ENCODE measurements around the gene APRT. TPM values are rescaled to one million over a fixed set of nuclear protein-coding genes. Genes with fewer than 3 reads are reported as not detected.

Gene APRT
- total RNA-seq, 4 donors from 2014 or later: 32.5 to 82.2 (median 56.3) TPM

GRCh38 chr16:88777471-88778270, 34.1 kb downstream of the APRT start:
- no peaks in the 10 kb centered on the region for H3K36me3 ChIP-seq
- H3K4me1 ChIP-seq: peaks cover 0 to 36% of the 10 kb centered on the region in 2 donors
- no peaks in the 10 kb centered on the region for H3K9me3 ChIP-seq
- no peak overlapping the region for H3K27ac ChIP-seq
- TF ChIP-seq POLR2A (IDR thresholded peaks at IDR 0.05): no peak
- no peak for TF ChIP-seq CTCF (IDR thresholded peaks at IDR 0.05)
- no peak overlapping the region for H3K4me3 ChIP-seq
- intact Hi-C loops (cut with DNase I; ENCODE audit: low total_unique reads): no loop called here
- H3K27me3 ChIP-seq: no peaks in the 10 kb centered on the region
- no peak for DNase-seq

DNA sequence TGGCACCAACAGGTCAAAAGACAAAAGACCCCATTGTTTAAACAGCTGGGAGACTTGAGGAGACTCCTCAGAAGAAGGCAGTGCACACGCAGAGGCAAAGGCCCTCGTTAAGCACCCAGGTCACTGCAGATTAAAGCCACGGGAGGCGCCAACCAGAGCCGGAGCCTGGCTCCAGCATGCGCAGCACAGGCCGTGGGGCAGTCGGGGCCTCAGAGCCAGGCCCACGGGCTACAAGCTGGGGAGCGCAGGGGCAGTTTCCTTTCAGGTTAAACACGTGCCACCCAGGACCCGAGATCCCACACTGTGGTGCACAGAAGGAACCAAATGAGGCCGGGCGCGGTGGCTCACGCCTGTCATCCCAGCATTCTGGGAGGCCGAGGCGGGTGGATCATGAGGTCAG, 35.9 kb downstream of the APRT start:
- Histone ChIP-seq H3K27me3 (no peaks in the 10 kb centered on the region), H3K4me3 (no peak overlapping the region), H3K4me1 (peaks cover 0 to 49% of the 10 kb centered on the region in 2 donors), H3K9me3 (no peaks in the 10 kb centered on the region), H3K27ac (no peak overlapping the region), H3K36me3 (no peaks in the 10 kb centered on the region)
- intact Hi-C loops (cut with DNase I; ENCODE audit: low total_unique reads): no loop called here
- DNase-seq: no peak
- TF ChIP-seq POLR2A (IDR thresholded peaks at IDR 0.05) (no peak), CTCF (IDR thresholded peaks at IDR 0.05) (no peak)

DNA sequence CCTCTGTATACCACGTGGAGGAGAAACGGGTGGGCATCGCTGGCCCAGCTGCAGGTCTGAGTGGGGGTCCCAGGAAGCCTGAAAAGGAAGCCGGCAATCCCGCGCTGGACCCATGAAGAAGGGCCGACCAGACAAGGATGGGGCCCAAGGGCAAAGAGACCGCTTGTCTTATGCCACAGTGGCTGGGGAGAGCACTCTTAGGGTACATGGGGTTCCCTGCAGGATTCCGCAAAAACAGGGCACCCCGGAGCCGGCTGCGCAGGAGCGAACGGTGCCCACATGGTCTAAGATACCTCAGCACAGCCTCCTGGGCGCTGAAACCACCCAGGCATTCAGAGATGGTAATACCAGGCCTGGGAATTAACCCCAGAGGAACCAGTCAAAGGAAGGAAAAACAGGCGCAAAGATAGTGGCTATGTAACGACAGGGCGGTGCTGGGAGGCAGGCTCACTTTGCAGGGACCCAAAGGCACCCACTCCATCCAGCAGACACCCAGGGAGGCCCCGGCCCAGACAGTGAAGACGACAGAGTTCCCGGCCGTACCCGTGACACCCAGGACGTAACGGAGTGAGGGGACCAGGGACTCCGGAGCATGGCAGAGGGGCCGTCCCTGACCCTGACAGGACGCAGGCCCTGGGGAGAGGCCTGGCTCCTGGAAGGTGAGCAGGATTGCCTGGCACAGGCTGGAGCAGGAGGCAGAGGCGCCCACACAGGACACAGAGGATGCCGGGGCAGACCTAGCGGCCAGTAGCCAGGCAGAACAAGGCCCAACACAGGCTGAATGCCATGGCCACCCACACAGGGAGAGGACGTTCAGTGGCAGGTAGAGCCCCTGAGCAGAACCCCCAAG, 37.0 kb downstream of the APRT start:
- Histone ChIP-seq H3K9me3 (no peaks in the 10 kb centered on the region), H3K4me3 (no peak overlapping the region), H3K27ac (no peak overlapping the region), H3K4me1 (peaks cover 0 to 56% of the 10 kb centered on the region in 2 donors), H3K27me3 (no peaks in the 10 kb centered on the region), H3K36me3 (no peaks in the 10 kb centered on the region)
- TF ChIP-seq POLR2A (IDR thresholded peaks at IDR 0.05): no peak
- TF ChIP-seq CTCF (IDR thresholded peaks at IDR 0.05): no peak
- DNase-seq: no peak
- intact Hi-C loops (cut with DNase I; ENCODE audit: low total_unique reads): no loop called here

DNA sequence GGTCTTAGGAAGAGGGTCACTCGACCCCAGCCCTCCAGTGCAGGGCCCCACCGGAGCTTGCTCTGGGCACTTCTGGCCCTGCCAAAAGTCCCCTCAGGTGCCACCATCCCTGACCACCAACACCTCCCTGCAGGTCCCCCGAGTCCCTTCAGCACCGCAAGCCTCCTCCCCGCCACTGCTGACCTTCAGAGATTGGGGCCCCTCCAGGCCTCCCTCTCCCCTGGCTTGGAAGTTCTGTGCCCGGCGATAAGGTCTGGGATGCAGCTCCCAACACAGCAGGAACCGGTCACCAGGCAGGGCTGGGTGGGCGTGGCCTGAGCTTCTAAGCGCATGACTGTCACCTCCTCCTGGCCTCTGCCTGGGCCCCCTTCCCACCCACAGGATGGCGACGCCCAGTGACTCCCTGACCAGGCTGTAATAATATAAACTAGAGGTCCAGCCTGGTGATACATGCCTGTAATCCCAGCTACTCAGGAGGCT, 37.9 kb downstream of the APRT start:
- Histone ChIP-seq H3K4me3 (no peak overlapping the region), H3K27me3 (no peaks in the 10 kb centered on the region), H3K9me3 (no peaks in the 10 kb centered on the region), H3K36me3 (no peaks in the 10 kb centered on the region), H3K27ac (no peak overlapping the region), H3K4me1 (peaks cover 2 to 55% of the 10 kb centered on the region in 2 donors)
- intact Hi-C loops (cut with DNase I; ENCODE audit: low total_unique reads): no loop called here
- DNase-seq: no peak
- no peak for TF ChIP-seq CTCF (IDR thresholded peaks at IDR 0.05)
- no peak for TF ChIP-seq POLR2A (IDR thresholded peaks at IDR 0.05)

All from uterus (tissue), 4 donors.